ENCODE measurements around the gene HIVEP1. TPM values are rescaled to one million over a fixed set of nuclear protein-coding genes. Genes with fewer than 3 reads are reported as not detected.

The HIVEP1 gene
- total RNA-seq, 2 donors from 2014 or later: 12.5 to 15.2 TPM

- H3K9me3 ChIP-seq: no peaks in the 10 kb centered on the region
- H3K27ac ChIP-seq: no peak overlapping the region
- ATAC-seq: no peak
- TF ChIP-seq POLR2A (IDR thresholded peaks at IDR 0.05) (no peak), CTCF (IDR thresholded peaks at IDR 0.05) (no peak)
- intact Hi-C loops (cut with DNase I): no loop called here
- H3K36me3 ChIP-seq (replicated peaks in 1 of 2; ENCODE audit: insufficient read depth in 1 of 2, low read depth in 2 of 2): no peaks in the 10 kb centered on the region
- 94 to 100% methylated on average over 4 of the region's 4 CpGs for WGBS, 2 donors
- no peak overlapping the region for H3K4me3 ChIP-seq
- no peak for DNase-seq
- peaks cover 10% of the 10 kb centered on the region for H3K4me1 ChIP-seq
- H3K27me3 ChIP-seq: no peaks in the 10 kb centered on the region
Observed at GRCh38 chr6:12115492-12115891, 103.4 kb downstream of the HIVEP1 start.

- Histone ChIP-seq H3K27me3 (no peaks in the 10 kb centered on the region), H3K27ac (no peak overlapping the region), H3K4me1 (peaks cover 10% of the 10 kb centered on the region), H3K36me3 (replicated peaks in 1 of 2; ENCODE audit: insufficient read depth in 1 of 2, low read depth in 2 of 2) (no peaks in the 10 kb centered on the region), H3K9me3 (no peaks in the 10 kb centered on the region), H3K4me3 (no peak overlapping the region)
- WGBS, 2 donors: 86 to 92% methylated on average over 2 of the region's 2 CpGs
- ATAC-seq: no peak
- intact Hi-C loops (cut with DNase I): no loop called here
- TF ChIP-seq POLR2A (IDR thresholded peaks at IDR 0.05) (no peak), CTCF (IDR thresholded peaks at IDR 0.05) (no peak)
- DNase-seq: no peak
Observed at GRCh38 chr6:12116264-12116800, 104.2 kb downstream of the HIVEP1 start.

- ATAC-seq (no peak), DNase-seq (no peak)
- no peak for TF ChIP-seq CTCF (IDR thresholded peaks at IDR 0.05)
- TF ChIP-seq POLR2A (IDR thresholded peaks at IDR 0.05): no peak
- Histone ChIP-seq H3K36me3 (replicated peaks in 1 of 2; ENCODE audit: insufficient read depth in 1 of 2, low read depth in 2 of 2) (no peaks in the 10 kb centered on the region), H3K4me3 (no peak overlapping the region), H3K9me3 (no peaks in the 10 kb centered on the region), H3K27ac (no peak overlapping the region), H3K4me1 (peaks cover 10% of the 10 kb centered on the region), H3K27me3 (no peaks in the 10 kb centered on the region)
- intact Hi-C loops (cut with DNase I): no loop called here
- WGBS, 2 donors: 74 to 80% methylated on average over 3 of the region's 3 CpGs
Observed at GRCh38 chr6:12116978-12117377, 104.9 kb downstream of the HIVEP1 start.

- Histone ChIP-seq H3K27ac (peak overlapping the region in 1 of 4 donors; percentile 66), H3K27me3 (no peaks in the 10 kb centered on the region), H3K4me3 (no peak overlapping the region), H3K36me3 (replicated peaks in 1 of 2; ENCODE audit: insufficient read depth in 1 of 2, low read depth in 2 of 2) (no peaks in the 10 kb centered on the region), H3K9me3 (no peaks in the 10 kb centered on the region), H3K4me1 (peaks cover 10% of the 10 kb centered on the region)
- TF ChIP-seq CTCF (IDR thresholded peaks at IDR 0.05) (no peak), POLR2A (IDR thresholded peaks at IDR 0.05) (no peak)
- no peak for ATAC-seq
- intact Hi-C loops (cut with DNase I): no loop called here
- no peak for DNase-seq
Observed at GRCh38 chr6:12118607-12119006, 106.5 kb downstream of the HIVEP1 start.

GRCh38 chr6:12119085-12119588, 107.0 kb downstream of the HIVEP1 start:
- intact Hi-C loops (cut with DNase I): no loop called here
- Histone ChIP-seq H3K4me1 (peaks cover 10% of the 10 kb centered on the region), H3K36me3 (replicated peaks in 1 of 2; ENCODE audit: insufficient read depth in 1 of 2, low read depth in 2 of 2) (no peaks in the 10 kb centered on the region), H3K4me3 (no peak overlapping the region), H3K27ac (peak overlapping the region in 3 of 4 donors; percentile 33 to 66 (median 42)), H3K27me3 (no peaks in the 10 kb centered on the region), H3K9me3 (no peaks in the 10 kb centered on the region)
- WGBS, 2 donors: 12 to 16% methylated on average over 2 of the region's 2 CpGs
- peak in 2 of 4 donors; percentile 26 to 30 for DNase-seq
- TF ChIP-seq CTCF (IDR thresholded peaks at IDR 0.05) (no peak), POLR2A (IDR thresholded peaks at IDR 0.05) (no peak)
- peak; percentile 70 for ATAC-seq

All from body of pancreas (tissue), 4 donors.